IMR-90 (cell line): ENCODE data around the gene NANS.

Source experiments
- BHLHE40 ChIP-seq: fragments of 150-350 bp; IDR thresholded peaks from 2 replicates; pipeline ENCODE4 v1.6.1; 2016; ENCODE audit warnings: mild to moderate bottlenecking, low read depth, low read length
- CEBPB ChIP-seq: IDR thresholded peaks from 2 replicates; pipeline ENCODE4 v1.6.1; 2012; ENCODE audit warnings: low read depth, low read length, improper control_type of control experiment
- CTCF ChIP-seq: conservative IDR thresholded peaks from 2 replicates; pipeline ENCODE4 v1.5.1; 2012; ENCODE audit warnings: mild to moderate bottlenecking, low read depth, low read length, improper control_type of control experiment
- NFE2L2 ChIP-seq: fragments of 150-350 bp; IDR thresholded peaks from 2 replicates; pipeline ENCODE4 v1.6.1; 2016; ENCODE audit warnings: low read depth, mild to moderate bottlenecking, low read length
- POLR2A ChIP-seq: IDR thresholded peaks from 2 replicates; pipeline ENCODE4 v1.6.1; 2012; ENCODE audit warnings: mild to moderate bottlenecking, low read depth, low read length
- RFX5 ChIP-seq: IDR thresholded peaks from 2 replicates; pipeline ENCODE4 v1.8.0; 2012; ENCODE audit warnings: low read depth, mild to moderate bottlenecking, low read length, moderate library complexity
- SMC3 ChIP-seq: fragments of 150-350 bp; IDR thresholded peaks from 2 replicates; pipeline ENCODE4 v1.6.1; 2016; ENCODE audit warnings: low read depth, mild to moderate bottlenecking, antibody characterized with exemption, low read length, moderate library complexity
- USF2 ChIP-seq: fragments of 150-350 bp; IDR thresholded peaks from 2 replicates; pipeline ENCODE4 v1.6.1; 2017; ENCODE audit warnings: mild to moderate bottlenecking, antibody characterized with exemption, low read length, low read depth

- no peak for TF ChIP-seq CEBPB
- no peak for TF ChIP-seq CTCF
- TF ChIP-seq SMC3 = no peak
- no peak for TF ChIP-seq POLR2A
- no peak for TF ChIP-seq RFX5
- no peak for TF ChIP-seq NFE2L2
- TF ChIP-seq BHLHE40 = no peak
- no peak for TF ChIP-seq USF2
These were observed 16.9 kb upstream of the NANS start for GRCh38 chr9:98039607-98040017.
